GM21423 (cell line): ENCODE data around the gene PDE9A.

Experiments used
- ATAC-seq: cut with Tn5 transposase; IDR thresholded peaks from one replicate; pipeline ENCODE4 v1.9.1; 2021; ENCODE audit warnings: mild to moderate bottlenecking, moderate library complexity; ENCODE audit not compliant: unreplicated experiment

PDE9A gene

GRCh38 chr21:42815217-42815616 lies 161.8 kb downstream of the PDE9A start:
- no peak for ATAC-seq

DNA sequence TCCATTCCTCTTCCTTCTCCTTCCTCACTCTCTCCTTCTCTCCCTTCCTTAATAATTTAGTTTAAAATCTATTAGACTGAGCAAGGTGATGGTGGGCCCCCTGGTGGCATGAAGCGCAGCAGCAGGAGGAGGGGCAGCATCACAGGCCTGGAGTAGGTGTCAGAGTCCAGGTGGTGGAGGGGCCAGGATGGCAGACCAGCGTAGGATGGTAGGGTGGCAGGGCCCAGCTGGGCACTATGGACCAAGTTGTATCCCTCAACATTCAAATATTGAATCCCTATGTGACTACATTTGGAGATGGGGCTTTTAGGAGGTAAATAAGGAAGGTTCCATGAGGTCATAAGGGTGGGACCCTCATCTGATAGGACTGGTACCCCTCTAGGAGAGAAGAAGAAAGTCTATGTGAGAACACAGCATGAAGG lies 164.9 kb downstream of the PDE9A start:
- no peak for ATAC-seq

- no peak for ATAC-seq
These were observed 166.6 kb downstream of the PDE9A start for GRCh38 chr21:42819861-42820615.

- no peak for ATAC-seq
These were observed 167.4 kb downstream of the PDE9A start for GRCh38 chr21:42820616-42821465.
